GM12801 (cell line): ENCODE data around the gene ASH1L.

Experiments
- CTCF ChIP-seq: IDR thresholded peaks from one replicate; pipeline ENCODE4 v1.5.1; 2011; ENCODE audit warnings: control low read depth; ENCODE audit not compliant: insufficient read length; ENCODE audit errors: extremely low read depth

Gene ASH1L

GRCh38 chr1:155562581-155563376 is at the start of gene ASH1L:
TSS of gene ASH1L (minus strand) at chr1:155562803. CDS start at chr1:155521519, 41,284 bp downstream.
- TF ChIP-seq CTCF: no peak

GRCh38 chr1:155609515-155610256 is 47.1 kb upstream of the ASH1L start, which contains the start of gene MSTO1:
TSS of gene MSTO1 (plus strand) at chr1:155610218. CDS start at chr1:155610249, 31 bp downstream.
- TF ChIP-seq CTCF: no peak

GRCh38 chr1:155608888-155609225 is 46.3 kb upstream of the ASH1L start:
- no peak for TF ChIP-seq CTCF

GRCh38 chr1:155607708-155608107 is 45.1 kb upstream of the ASH1L start:
- TF ChIP-seq CTCF: no peak

- TF ChIP-seq CTCF: no peak
These were observed 36.3 kb upstream of the ASH1L start for GRCh38 chr1:155598842-155599331.

GRCh38 chr1:155596864-155597263 is 34.3 kb upstream of the ASH1L start:
- TF ChIP-seq CTCF: no peak

GRCh38 chr1:155591770-155592169 is 29.2 kb upstream of the ASH1L start:
- TF ChIP-seq CTCF: no peak
